ENCODE results near the gene SRD5A3. TPM values are rescaled to one million over a fixed set of nuclear protein-coding genes. Genes with fewer than 3 reads are reported as not detected.

The SRD5A3 gene
- total and polyA plus RNA-seq, 4 donors: 5.2 to 18.2 (median 9.5) TPM

- H3K4me1 ChIP-seq (ENCODE audit: control insufficient read depth in 4 of 4, insufficient read depth in 4 of 4, low read length in 3 of 4): peaks cover 0 to 6% (median 5%) of the 10 kb centered on the region in 4 donors
- H3K4me3 ChIP-seq (ENCODE audit: low read depth in 1 of 3, low read length in 3 of 3): no peak overlapping the region
- DNase-seq (ENCODE audit: low spot score): no peak
- TF ChIP-seq HNF4A (conservative IDR thresholded peaks at IDR 0.05) (no peak), TAF1 (conservative IDR thresholded peaks at IDR 0.05) (no peak), REST (IDR thresholded peaks at IDR 0.05) (no peak), CTCF (IDR thresholded peaks at IDR 0.05; ENCODE audit: low read depth, low read length, missing input control) (no peak)
- TF ChIP-seq, protein P1, sequence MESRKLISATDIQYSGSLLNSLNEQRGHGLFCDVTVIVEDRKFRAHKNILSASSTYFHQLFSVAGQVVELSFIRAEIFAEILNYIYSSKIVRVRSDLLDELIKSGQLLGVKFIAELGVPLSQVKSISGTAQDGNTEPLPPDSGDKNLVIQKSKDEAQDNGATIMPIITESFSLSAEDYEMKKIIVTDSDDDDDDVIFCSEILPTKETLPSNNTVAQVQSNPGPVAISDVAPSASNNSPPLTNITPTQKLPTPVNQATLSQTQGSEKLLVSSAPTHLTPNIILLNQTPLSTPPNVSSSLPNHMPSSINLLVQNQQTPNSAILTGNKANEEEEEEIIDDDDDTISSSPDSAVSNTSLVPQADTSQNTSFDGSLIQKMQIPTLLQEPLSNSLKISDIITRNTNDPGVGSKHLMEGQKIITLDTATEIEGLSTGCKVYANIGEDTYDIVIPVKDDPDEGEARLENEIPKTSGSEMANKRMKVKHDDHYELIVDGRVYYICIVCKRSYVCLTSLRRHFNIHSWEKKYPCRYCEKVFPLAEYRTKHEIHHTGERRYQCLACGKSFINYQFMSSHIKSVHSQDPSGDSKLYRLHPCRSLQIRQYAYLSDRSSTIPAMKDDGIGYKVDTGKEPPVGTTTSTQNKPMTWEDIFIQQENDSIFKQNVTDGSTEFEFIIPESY (IDR thresholded peaks at IDR 0.05): no peak
- H3K9me3 ChIP-seq (ENCODE audit: control insufficient read depth in 4 of 4, low read length in 3 of 4): no peaks in the 10 kb centered on the region
- H3K9ac ChIP-seq (ENCODE audit: low read depth in 1 of 2, low read length in 2 of 2): no peak overlapping the region
- no peaks in the 10 kb centered on the region for H3K27me3 ChIP-seq (ENCODE audit: control insufficient read depth in 4 of 4, insufficient read depth in 4 of 4, low read length in 3 of 4)
- H3K36me3 ChIP-seq (ENCODE audit: control insufficient read depth in 4 of 4, insufficient read depth in 3 of 4, low read depth in 1 of 4, low read length in 3 of 4): no peaks in the 10 kb centered on the region
- H3K27ac ChIP-seq (ENCODE audit: low read depth in 1 of 2, low read length in 2 of 2): no peak overlapping the region
Measured at GRCh38 chr4:55351824-55352223, 5.8 kb downstream of the SRD5A3 start.

DNA sequence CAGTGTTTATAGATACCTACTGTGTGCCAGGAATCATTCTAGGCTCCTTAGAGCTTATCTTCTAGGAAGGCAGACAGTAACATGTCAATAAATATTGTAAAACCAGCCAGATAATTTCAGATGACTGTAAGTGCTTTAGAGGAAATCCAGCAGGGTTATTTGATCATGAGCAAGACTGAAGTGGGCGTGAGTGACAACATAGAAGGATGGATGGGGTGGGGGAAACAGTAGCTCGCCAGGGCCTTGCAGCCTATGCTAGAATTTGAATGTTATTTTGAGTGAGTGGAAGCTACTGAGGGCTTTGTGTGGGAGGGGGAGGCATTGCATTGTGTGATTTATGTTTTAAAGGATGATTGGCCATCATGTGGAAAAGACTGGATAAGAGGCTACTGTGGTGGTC is 6.7 kb downstream of the SRD5A3 start:
- 96% methylated on average over 2 of the region's 2 CpGs for WGBS
- no peaks in the 10 kb centered on the region for H3K27me3 ChIP-seq (ENCODE audit: control insufficient read depth in 4 of 4, insufficient read depth in 4 of 4, low read length in 3 of 4)
- no peak overlapping the region for H3K27ac ChIP-seq (ENCODE audit: low read depth in 1 of 2, low read length in 2 of 2)
- no peak overlapping the region for H3K9ac ChIP-seq (ENCODE audit: low read depth in 1 of 2, low read length in 2 of 2)
- no peaks in the 10 kb centered on the region for H3K36me3 ChIP-seq (ENCODE audit: control insufficient read depth in 4 of 4, insufficient read depth in 3 of 4, low read depth in 1 of 4, low read length in 3 of 4)
- DNase-seq (ENCODE audit: low spot score): no peak
- H3K4me3 ChIP-seq (ENCODE audit: low read depth in 1 of 3, low read length in 3 of 3): no peak overlapping the region
- no peaks in the 10 kb centered on the region for H3K9me3 ChIP-seq (ENCODE audit: control insufficient read depth in 4 of 4, low read length in 3 of 4)
- no peaks in the 10 kb centered on the region for H3K4me1 ChIP-seq (ENCODE audit: control insufficient read depth in 4 of 4, insufficient read depth in 4 of 4, low read length in 3 of 4)
- TF ChIP-seq RAD21 (IDR thresholded peaks at IDR 0.05): no peak
- TF ChIP-seq FOXA1 (IDR thresholded peaks at IDR 0.05): no peak
- TF ChIP-seq GABPA (IDR thresholded peaks at IDR 0.05 in 1 of 2, conservative IDR thresholded peaks at IDR 0.05 in 1 of 2): no peak
- no peak for TF ChIP-seq FOXA2 (IDR thresholded peaks at IDR 0.05)
- no peak for TF ChIP-seq JUND (IDR thresholded peaks at IDR 0.05)
- TF ChIP-seq REST (IDR thresholded peaks at IDR 0.05): no peak
- TF ChIP-seq, protein P1 (IDR thresholded peaks at IDR 0.05): no peak
- TF ChIP-seq ATF3 (IDR thresholded peaks at IDR 0.05): no peak
- no peak for TF ChIP-seq TAF1 (conservative IDR thresholded peaks at IDR 0.05)
- TF ChIP-seq CTCF (IDR thresholded peaks at IDR 0.05; ENCODE audit: low read depth, low read length, missing input control): no peak
- TF ChIP-seq NR2F2 (IDR thresholded peaks at IDR 0.05): no peak
- no peak for TF ChIP-seq RXRA (IDR thresholded peaks at IDR 0.05)
- TF ChIP-seq SP1 (IDR thresholded peaks at IDR 0.05): no peak
- TF ChIP-seq YY1 (IDR thresholded peaks at IDR 0.05): no peak
- no peak for TF ChIP-seq EGR1 (IDR thresholded peaks at IDR 0.05; ENCODE audit: low read depth in 2 of 2)
- TF ChIP-seq HNF4G (IDR thresholded peaks at IDR 0.05): no peak

Data from liver (tissue), 9 donors.